ENCODE results near the gene H2BK1.

- no peak for TF ChIP-seq POLR2A (IDR thresholded peaks at IDR 0.05; ENCODE audit: low read depth, low read length)
- no peak for TF ChIP-seq POLR2AphosphoS5 (IDR thresholded peaks at IDR 0.05; ENCODE audit: low read depth, low read length)
- TF ChIP-seq SPI1 (IDR thresholded peaks at IDR 0.05; ENCODE audit: low read depth, low read length): no peak
- no peak for TF ChIP-seq TAF1 (IDR thresholded peaks at IDR 0.05; ENCODE audit: low read depth, low read length)
- no peak for TF ChIP-seq PAX5 (IDR thresholded peaks at IDR 0.05; ENCODE audit: insufficient read depth, low read length, severe bottlenecking)
Observed at GRCh38 chr7:151207315-151207714, 3.0 kb downstream of the H2BK1 start.
